Measurements from ENCODE around the gene SLC35E4.

DNA sequence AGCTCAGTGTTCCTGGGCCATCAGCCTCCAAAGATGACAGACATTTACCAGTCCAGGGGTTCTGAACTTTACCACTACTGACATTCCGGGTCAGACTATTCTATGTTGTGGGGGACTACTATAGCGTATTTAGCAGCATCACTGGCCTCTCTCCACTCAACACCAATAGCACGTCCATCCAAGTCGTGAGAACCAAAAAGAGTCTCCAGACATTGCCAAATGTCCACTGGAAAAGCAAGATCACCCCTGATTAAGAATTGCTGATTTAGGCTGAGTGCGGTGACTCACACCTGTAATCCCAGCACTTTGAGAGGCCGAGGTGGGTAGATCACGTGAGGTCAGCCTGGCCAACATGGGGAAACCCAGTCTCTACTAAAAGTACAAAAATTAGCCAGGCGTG lies 49.2 kb upstream of the SLC35E4 start:
- no peak for TF ChIP-seq CTCF (IDR thresholded peaks at IDR 0.05)
- no peak for TF ChIP-seq POLR2A (IDR thresholded peaks at IDR 0.05)
